Central memory CD8-positive, alpha-beta T cell (primary cell): ENCODE results near the gene CCNC.

Experiments
- ATAC-seq: fragments of 150-1000 bp; cut with Tn5 transposase; replicated peaks from 2 replicates; pipeline ENCODE4 v1.10.0; 2022; ENCODE audit warnings: mild to moderate bottlenecking, moderate FRiP score, moderate number of reproducible peaks; ENCODE audit not compliant: poor library complexity, severe bottlenecking; ENCODE audit errors: extremely low read depth
- DNase-seq, 2 donors: peaks; one replicate each; pipeline ENCODE4 v3.0.0; 2021; ENCODE audit warnings: low spot score in 2 of 2
- H3K27ac Mint-ChIP-seq: one replicate; pipeline ENCODE4 v1.8.0; 2022; ENCODE audit warnings: low read depth, mild to moderate bottlenecking, moderate library complexity, mixed read lengths
- H3K27me3 Mint-ChIP-seq: one replicate; pipeline ENCODE4 v1.8.0; 2022; ENCODE audit warnings: mixed read lengths
- H3K36me3 Mint-ChIP-seq: one replicate; pipeline ENCODE4 v1.8.0; 2022; ENCODE audit warnings: mild to moderate bottlenecking, moderate library complexity, mixed read lengths; ENCODE audit not compliant: insufficient read depth
- H3K4me1 Mint-ChIP-seq: one replicate; pipeline ENCODE4 v1.8.0; 2022; ENCODE audit warnings: mixed read lengths
- H3K4me3 Mint-ChIP-seq: one replicate; pipeline ENCODE4 v1.8.0; 2022; ENCODE audit warnings: mild to moderate bottlenecking, moderate library complexity, mixed read lengths
- H3K9me3 Mint-ChIP-seq: one replicate; pipeline ENCODE4 v1.8.0; 2022; ENCODE audit warnings: mixed read lengths

Gene CCNC

GRCh38 chr6:99501762-99502161 lies 66.7 kb downstream of the CCNC start:
- Mint-ChIP-seq H3K36me3 (peaks cover 17% of the 10 kb centered on the region), H3K4me3 (no peak overlapping the region), H3K4me1 (no peaks in the 10 kb centered on the region), H3K27me3 (no peaks in the 10 kb centered on the region), H3K9me3 (no peaks in the 10 kb centered on the region), H3K27ac (no peak overlapping the region)
- no peak for DNase-seq
- no peak for ATAC-seq

GRCh38 chr6:99498421-99498820 lies 70.0 kb downstream of the CCNC start:
- H3K27ac Mint-ChIP-seq: no peak overlapping the region
- no peaks in the 10 kb centered on the region for H3K9me3 Mint-ChIP-seq
- no peaks in the 10 kb centered on the region for H3K4me1 Mint-ChIP-seq
- ATAC-seq: no peak
- DNase-seq: no peak
- no peak overlapping the region for H3K4me3 Mint-ChIP-seq
- H3K36me3 Mint-ChIP-seq: peaks cover 11% of the 10 kb centered on the region
- no peaks in the 10 kb centered on the region for H3K27me3 Mint-ChIP-seq

- Mint-ChIP-seq H3K9me3 (no peaks in the 10 kb centered on the region), H3K4me3 (no peak overlapping the region), H3K27me3 (no peaks in the 10 kb centered on the region), H3K36me3 (peaks cover 3% of the 10 kb centered on the region), H3K4me1 (peaks cover 10% of the 10 kb centered on the region), H3K27ac (no peak overlapping the region)
- no peak for ATAC-seq
- DNase-seq: no peak
Observed at GRCh38 chr6:99495466-99495865, 73.0 kb downstream of the CCNC start.
